Large intestine (tissue), 3 donors: ENCODE measurements around the gene ADD3. TPM values are rescaled to one million over a fixed set of nuclear protein-coding genes. Genes with fewer than 3 reads are reported as not detected.
A peak's percentile ranks its signal among the peaks of the same experiment; 100 is the strongest.

ENCODE experiments used
- DNase-seq, 2 donors: peaks; one replicate each; pipeline versions ENCODE4 v3.0.0 to v3.0.0-alpha.2; 2013
- H3K27ac ChIP-seq: one replicate; pipeline ENCODE4 v1.5.1; 2013; ENCODE audit warnings: low read length
- H3K27me3 ChIP-seq: 2 replicates; pipeline ENCODE4 v1.6.1; 2013; ENCODE audit warnings: low read length; ENCODE audit not compliant: control insufficient read depth, insufficient read depth
- H3K36me3 ChIP-seq: 2 replicates; pipeline ENCODE4 v1.6.1; 2013; ENCODE audit warnings: low read length; ENCODE audit not compliant: control insufficient read depth, insufficient read depth
- H3K4me1 ChIP-seq: one replicate; pipeline ENCODE4 v1.6.1; 2013; ENCODE audit warnings: low read length; ENCODE audit not compliant: control insufficient read depth, insufficient read depth
- H3K4me3 ChIP-seq: one replicate; pipeline ENCODE4 v1.5.1; 2013; ENCODE audit warnings: low read length
- H3K9me3 ChIP-seq: one replicate; pipeline ENCODE4 v1.6.1; 2013; ENCODE audit warnings: mild to moderate bottlenecking, low read depth, low read length, moderate library complexity; ENCODE audit not compliant: control insufficient read depth
- WGBS: methylation state at CpG from one replicate; pipeline ENCODE4 v1.1.5; 2013; ENCODE audit warnings: low lambda C conversion rate; ENCODE audit not compliant: insufficient coverage; 5-methylcytosine and 5-hydroxymethylcytosine counted together
- polyA plus RNA-seq: library from polyadenylated mRNA; unstranded; fragments of 120-200 nt; gene quantifications from one replicate; pipeline ENCODE4 v1.2.1, GENCODE V29; 2013

The ADD3 gene
- polyA plus RNA-seq, 1 donor, result 418 TPM

DNA sequence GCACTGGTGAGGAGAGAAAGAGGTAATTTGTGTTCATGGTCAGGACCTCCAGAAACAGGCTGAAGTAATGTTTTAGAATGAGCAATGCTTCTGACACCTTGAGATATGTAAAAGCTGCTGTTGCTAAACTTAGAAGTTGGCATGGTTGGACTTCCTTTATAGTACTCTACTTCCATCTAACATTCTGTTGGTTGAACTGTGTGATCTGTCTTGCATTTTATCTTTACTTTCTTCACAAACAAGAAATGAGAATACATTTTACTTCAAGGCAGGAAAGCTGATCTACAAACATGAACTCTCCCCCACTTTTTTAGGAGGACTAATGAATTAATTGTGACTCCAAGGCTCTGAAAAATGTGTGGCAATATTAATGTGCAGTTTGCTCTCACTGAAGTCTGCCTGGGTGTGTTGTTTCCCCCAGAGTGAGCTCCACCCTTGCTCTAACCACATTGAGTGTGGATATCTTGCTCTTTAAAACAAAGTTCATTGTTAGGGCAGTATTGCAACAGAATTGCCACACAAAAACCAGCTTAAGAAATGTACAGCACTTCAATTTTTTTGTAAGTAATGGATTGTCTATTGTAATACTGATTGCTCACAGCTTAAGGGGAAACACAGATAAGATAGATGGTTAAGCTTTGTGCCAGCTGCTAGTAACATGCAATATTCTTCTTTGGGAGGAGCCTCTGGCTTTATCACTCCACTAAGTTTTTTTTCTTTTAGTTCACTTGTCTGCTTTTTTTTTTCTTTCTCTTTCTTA lies 69.0 kb downstream of the ADD3 start:
- Histone ChIP-seq H3K4me1 (peaks cover 45% of the 10 kb centered on the region), H3K27me3 (no peaks in the 10 kb centered on the region), H3K36me3 (peaks cover 3% of the 10 kb centered on the region), H3K27ac (peak overlapping the region; percentile 76), H3K9me3 (no peaks in the 10 kb centered on the region), H3K4me3 (peak overlapping the region; percentile 3)
- DNase-seq, result peak; percentile 88 to 95

DNA sequence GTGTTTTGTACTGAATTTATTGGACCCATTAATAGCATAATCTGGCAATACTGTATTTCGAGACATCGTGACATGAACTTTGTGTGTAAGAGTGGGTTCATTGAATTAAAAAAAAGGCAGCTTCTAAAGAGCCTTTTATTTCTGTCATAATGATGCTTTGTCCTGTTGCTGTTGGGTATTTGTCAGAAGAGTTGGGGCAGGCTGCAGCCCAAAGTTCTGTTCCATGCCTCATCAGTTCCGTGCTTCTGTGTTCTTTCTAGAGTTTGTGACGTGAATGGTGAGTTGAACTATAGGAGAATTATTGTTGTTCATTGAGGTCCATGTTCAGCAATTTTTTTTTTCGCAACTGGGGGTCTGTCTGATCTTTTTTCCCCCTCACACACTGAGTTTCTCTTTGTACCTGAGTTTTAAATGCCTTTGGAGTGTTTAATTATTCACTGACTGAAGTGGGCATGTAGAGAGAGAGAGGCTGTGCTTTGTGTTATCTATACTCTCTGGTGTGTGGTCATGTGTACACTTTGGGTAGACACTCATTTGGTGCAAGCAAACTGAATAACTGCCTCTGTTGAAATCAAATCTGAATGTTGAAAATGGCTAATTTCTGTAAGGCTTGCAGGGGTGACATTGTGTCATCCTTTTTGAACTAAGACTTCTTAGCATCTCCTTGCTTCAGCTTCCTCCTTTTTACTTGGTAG lies 69.8 kb downstream of the ADD3 start:
- Histone ChIP-seq H3K27me3 (no peaks in the 10 kb centered on the region), H3K36me3 (no peaks in the 10 kb centered on the region), H3K4me3 (peak overlapping the region; percentile 3), H3K9me3 (no peaks in the 10 kb centered on the region), H3K27ac (peak overlapping the region; percentile 76), H3K4me1 (peaks cover 41% of the 10 kb centered on the region)
- 40% methylated on average over 2 of the region's 5 CpGs for WGBS
- DNase-seq, result peak in 1 of 2 donors; percentile 52

DNA sequence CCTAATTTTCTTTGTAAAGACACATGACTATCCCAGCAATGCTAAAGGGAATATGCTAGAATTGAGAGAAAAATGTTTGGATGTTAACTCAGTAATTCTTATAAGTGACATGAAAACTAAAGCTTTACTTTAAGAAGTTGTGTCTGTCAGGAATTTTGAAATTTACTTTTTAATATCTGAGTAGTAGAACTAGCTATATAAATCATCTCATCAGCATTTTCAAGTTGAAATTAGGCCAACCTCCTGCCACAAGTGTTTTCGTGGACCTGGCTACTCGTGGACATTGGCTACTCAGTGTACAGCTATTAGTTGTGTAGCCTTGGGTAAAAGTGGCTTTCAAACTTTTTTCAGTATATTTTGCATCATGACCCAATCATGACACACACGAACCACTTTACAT lies 70.5 kb downstream of the ADD3 start:
- no peaks in the 10 kb centered on the region for H3K27me3 ChIP-seq
- WGBS, result 60% methylated on average over 1 of the region's 3 CpGs
- no peaks in the 10 kb centered on the region for H3K9me3 ChIP-seq
- no peaks in the 10 kb centered on the region for H3K36me3 ChIP-seq
- peak overlapping the region; percentile 76 for H3K27ac ChIP-seq
- DNase-seq, result no peak
- peaks cover 41% of the 10 kb centered on the region for H3K4me1 ChIP-seq
- H3K4me3 ChIP-seq, result no peak overlapping the region

DNA sequence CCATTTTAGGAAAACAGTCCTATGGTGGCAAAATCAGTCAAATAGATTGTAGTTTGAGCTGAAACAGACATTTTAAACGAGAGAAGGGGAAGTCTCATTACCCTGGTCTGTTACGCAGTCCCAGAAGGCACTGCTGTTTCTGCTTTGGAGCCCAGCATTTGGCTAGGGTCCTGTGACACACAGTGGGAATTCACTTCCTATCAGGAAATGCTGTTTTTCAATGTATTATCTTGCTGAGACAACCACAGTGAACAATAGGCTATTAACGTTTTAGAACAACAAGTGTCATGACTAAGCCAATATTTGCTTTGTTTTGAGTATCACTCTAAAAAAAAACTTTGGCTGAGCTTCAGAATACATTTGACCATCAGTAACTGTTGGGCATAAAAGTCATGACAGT lies 74.1 kb downstream of the ADD3 start:
- Histone ChIP-seq H3K4me1 (peaks cover 30% of the 10 kb centered on the region), H3K27me3 (no peaks in the 10 kb centered on the region), H3K27ac (no peak overlapping the region), H3K9me3 (no peaks in the 10 kb centered on the region), H3K4me3 (no peak overlapping the region), H3K36me3 (peaks cover 5% of the 10 kb centered on the region)
- no CpG with 5 or more reads among the region's 3 CpGs for WGBS
- DNase-seq, result no peak

DNA sequence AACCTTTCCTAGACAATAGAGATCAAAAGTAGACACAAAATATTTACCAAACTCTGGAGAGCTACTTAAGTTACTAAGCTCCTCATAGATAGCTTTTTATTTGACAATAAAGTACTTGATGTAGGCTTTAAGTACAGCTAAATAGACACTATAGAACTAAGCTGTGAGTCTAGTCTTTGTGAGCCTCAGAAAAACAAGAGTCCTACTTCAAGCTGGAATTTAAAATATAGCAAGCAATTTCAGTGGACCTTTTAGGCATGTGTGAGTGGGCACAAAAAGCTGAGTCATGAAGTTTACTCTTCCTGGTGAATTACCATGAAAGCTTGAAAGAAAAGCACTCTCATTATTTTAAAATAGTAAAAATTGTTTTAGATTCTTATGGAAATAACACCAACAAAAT lies 76.1 kb downstream of the ADD3 start:
- H3K27me3 ChIP-seq, result no peaks in the 10 kb centered on the region
- no peak overlapping the region for H3K4me3 ChIP-seq
- peaks cover 13% of the 10 kb centered on the region for H3K4me1 ChIP-seq
- peaks cover 5% of the 10 kb centered on the region for H3K36me3 ChIP-seq
- H3K9me3 ChIP-seq, result no peaks in the 10 kb centered on the region
- no peak overlapping the region for H3K27ac ChIP-seq
- DNase-seq, result no peak

DNA sequence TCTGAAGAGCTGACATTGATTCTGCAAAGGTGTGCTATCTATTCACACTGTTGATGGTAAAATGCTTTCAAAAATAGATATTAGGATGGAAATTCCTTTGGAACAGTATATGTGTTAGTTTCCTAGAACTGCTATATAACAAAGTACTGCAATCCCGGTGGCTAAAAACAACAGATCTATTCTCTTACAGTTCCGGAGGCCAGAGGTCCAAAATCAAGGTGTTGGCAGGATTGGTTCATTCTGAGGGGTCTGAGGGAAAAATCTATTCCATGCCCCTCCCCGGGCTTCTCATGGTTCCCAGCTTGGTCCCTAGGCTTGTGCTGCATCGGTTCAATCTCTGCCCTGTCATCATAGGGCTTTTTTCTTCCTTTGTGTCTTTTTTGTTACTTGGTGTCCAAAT lies 79.9 kb downstream of the ADD3 start:
- H3K36me3 ChIP-seq, result peaks cover 14% of the 10 kb centered on the region
- DNase-seq, result no peak
- no peaks in the 10 kb centered on the region for H3K27me3 ChIP-seq
- H3K4me1 ChIP-seq, result no peaks in the 10 kb centered on the region
- no peaks in the 10 kb centered on the region for H3K9me3 ChIP-seq
- 100% methylated on average over 1 of the region's 4 CpGs for WGBS
- no peak overlapping the region for H3K4me3 ChIP-seq
- no peak overlapping the region for H3K27ac ChIP-seq

DNA sequence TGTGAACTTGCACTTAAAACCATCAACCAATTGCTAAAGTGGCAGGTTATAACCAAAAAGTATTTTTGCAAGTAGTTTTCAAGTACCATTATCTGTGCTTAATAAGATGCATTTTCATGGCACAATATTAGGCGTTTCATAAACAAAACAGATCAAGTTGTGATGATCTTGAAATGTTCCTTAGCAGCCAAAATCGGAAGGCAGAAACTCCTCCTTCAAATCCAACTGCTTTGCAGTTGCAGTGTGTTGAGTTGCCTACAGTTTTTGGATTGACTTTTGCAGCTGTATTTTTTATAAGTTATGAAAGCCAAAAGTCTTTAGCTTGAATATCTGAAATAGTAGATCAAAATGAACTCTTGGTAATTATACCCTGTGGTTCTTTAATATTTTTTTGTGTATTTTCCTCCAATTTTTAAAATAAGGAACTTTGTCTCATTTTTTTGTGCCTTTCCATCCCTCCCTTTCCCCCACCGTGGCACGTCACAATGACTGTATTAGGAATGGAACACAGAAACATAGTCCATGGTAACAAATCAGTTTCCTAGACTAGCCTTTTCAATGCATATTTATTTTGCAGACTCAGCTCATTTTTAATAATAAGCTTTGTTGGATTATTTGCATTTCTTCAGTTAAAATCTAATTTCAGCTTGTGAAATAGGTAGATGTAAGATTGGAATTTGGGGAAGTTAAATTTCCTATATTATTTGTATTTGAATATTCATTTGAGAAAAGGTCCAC lies 80.8 kb downstream of the ADD3 start:
- peaks cover 14% of the 10 kb centered on the region for H3K36me3 ChIP-seq
- H3K27me3 ChIP-seq, result no peaks in the 10 kb centered on the region
- no peak for DNase-seq
- 83% methylated on average over 2 of the region's 4 CpGs for WGBS
- H3K27ac ChIP-seq, result no peak overlapping the region
- H3K4me1 ChIP-seq, result no peaks in the 10 kb centered on the region
- H3K9me3 ChIP-seq, result no peaks in the 10 kb centered on the region
- no peak overlapping the region for H3K4me3 ChIP-seq

DNA sequence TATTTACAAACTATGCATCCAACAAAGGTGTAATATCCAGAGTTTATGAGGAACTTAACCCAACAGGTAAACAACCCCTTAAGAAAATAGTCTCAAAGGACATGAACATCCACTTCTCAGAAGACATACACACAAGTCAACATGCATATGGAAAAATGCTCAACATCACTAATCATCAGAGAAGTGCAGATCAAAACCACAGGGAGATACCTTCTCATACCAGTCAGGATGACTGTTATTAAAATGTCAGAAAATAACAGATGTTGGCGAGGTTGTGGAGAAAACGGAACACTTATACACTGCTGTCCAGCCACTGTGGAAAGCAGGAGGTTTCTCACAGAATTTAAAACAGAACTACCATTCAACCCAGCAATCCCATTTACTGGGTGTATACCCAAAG lies 84.0 kb downstream of the ADD3 start:
- no peaks in the 10 kb centered on the region for H3K9me3 ChIP-seq
- DNase-seq, result no peak
- WGBS, result 100% methylated on average over 2 of the region's 2 CpGs
- no peak overlapping the region for H3K4me3 ChIP-seq
- peaks cover 9% of the 10 kb centered on the region for H3K36me3 ChIP-seq
- H3K27me3 ChIP-seq, result no peaks in the 10 kb centered on the region
- no peak overlapping the region for H3K27ac ChIP-seq
- no peaks in the 10 kb centered on the region for H3K4me1 ChIP-seq

DNA sequence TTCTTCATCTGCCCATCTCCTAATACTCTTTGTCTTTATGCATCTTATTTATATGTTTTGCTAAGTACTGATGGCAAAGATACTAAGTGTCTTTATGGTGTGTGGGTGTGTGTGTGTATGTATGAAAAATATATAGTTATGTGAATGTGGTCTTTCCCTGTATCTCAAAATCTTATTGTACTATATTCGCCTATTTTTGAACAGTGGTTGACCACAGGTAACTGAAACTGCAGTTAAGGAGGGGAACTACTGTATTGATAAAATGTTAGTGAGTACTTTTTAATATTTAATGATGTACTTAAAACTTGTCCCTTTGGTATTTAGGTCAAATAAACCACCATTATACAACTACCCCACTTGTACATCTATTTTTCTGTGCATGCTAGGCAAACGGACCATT lies 85.9 kb downstream of the ADD3 start:
- no peaks in the 10 kb centered on the region for H3K9me3 ChIP-seq
- H3K4me3 ChIP-seq, result no peak overlapping the region
- WGBS, result no CpG with 5 or more reads among the region's 2 CpGs
- H3K4me1 ChIP-seq, result no peaks in the 10 kb centered on the region
- H3K36me3 ChIP-seq, result peaks cover 9% of the 10 kb centered on the region
- no peaks in the 10 kb centered on the region for H3K27me3 ChIP-seq
- no peak overlapping the region for H3K27ac ChIP-seq
- DNase-seq, result no peak

DNA sequence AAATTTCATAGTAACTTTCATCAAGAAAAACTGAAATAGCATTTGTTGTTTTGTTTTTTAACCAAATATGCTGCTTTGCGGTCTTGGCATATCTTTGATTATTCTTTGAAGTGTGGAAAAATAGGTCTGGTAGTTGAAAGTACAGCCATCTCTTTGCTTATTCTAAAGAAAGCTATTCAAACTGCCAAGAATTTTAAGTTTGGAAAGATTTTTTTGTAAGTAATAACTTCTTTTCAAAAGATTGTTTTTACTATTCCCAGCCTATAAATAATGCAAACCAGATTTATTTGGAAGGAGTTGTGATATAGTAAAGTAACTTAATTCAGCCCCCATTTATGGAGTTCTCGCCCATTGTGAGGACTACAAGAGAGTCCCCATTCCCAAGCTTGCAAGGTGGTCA lies 87.0 kb downstream of the ADD3 start:
- Histone ChIP-seq H3K4me3 (no peak overlapping the region), H3K36me3 (peaks cover 9% of the 10 kb centered on the region), H3K27ac (no peak overlapping the region), H3K9me3 (no peaks in the 10 kb centered on the region), H3K4me1 (no peaks in the 10 kb centered on the region), H3K27me3 (no peaks in the 10 kb centered on the region)
- WGBS, result 100% methylated on average over 2 of the region's 2 CpGs
- no peak for DNase-seq
